ENCODE results near the gene PCED1A.

PCED1A gene, protein sequence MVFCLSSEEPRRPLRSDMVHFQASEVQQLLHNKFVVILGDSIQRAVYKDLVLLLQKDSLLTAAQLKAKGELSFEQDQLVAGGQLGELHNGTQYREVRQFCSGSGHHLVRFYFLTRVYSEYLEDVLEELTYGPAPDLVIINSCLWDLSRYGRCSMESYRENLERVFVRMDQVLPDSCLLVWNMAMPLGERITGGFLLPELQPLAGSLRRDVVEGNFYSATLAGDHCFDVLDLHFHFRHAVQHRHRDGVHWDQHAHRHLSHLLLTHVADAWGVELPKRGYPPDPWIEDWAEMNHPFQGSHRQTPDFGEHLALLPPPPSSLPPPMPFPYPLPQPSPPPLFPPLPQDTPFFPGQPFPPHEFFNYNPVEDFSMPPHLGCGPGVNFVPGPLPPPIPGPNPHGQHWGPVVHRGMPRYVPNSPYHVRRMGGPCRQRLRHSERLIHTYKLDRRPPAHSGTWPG

DNA sequence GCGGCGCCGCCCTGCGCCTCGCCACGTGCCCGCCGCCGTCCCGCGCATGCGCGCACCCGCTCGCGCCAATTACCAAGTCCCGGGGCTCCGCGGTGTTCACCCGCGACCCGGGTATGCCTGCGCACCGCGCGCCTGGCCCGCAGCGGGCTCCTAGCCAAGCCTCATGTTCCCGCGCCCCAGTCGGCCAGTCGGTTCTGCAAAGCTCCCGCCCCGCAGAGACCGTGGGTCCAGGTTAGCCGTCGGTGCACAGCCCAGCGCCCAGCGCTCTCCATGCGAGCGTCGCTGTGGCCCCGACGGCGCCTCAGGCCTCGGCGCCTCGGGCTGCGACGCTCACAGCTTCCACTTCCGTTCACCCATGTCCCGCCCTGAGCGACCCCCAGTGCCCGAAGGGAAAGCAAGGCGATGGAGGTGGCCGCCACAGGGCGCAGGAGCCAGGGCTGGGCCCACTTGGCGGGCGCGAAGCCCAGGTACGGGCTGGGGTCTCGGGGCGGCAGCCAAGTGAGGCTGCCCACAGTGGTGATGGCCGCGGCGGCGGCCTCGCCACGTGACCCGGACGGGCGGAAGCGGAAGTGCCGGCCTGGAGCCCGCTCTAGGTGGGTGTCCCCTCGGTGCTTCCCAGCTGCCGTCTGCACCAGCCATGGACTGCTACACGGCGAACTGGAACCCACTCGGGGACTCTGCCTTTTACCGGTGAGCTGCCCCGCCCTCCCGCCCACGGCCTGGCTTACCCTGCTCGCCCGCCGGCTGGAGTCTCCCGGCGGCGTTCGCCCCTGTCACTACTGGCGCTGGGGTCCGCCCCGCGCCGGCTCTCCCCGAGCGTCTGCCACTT is at the start of gene PCED1A, which contains the start of gene VPS16:
Gene PCED1A, minus strand, starts transcription at position 518 of the 829 bp plus-strand sequence. CDS start 743 bp downstream, outside the sequence.
Gene VPS16, plus strand, starts transcription at position 608 of the 829 bp plus-strand sequence. Its CDS starts 30 bp downstream, at position 638.
- FAIRE-seq, result no peak

GRCh38 chr20:2889797-2890196 is 49.3 kb upstream of the PCED1A start:
- FAIRE-seq, result no peak

GRCh38 chr20:2889209-2889608 is 48.8 kb upstream of the PCED1A start:
- no peak for FAIRE-seq

GRCh38 chr20:2888224-2888955 is 47.9 kb upstream of the PCED1A start:
- FAIRE-seq, result no peak

GRCh38 chr20:2887715-2888114 is 47.3 kb upstream of the PCED1A start:
- FAIRE-seq, result no peak

DNA sequence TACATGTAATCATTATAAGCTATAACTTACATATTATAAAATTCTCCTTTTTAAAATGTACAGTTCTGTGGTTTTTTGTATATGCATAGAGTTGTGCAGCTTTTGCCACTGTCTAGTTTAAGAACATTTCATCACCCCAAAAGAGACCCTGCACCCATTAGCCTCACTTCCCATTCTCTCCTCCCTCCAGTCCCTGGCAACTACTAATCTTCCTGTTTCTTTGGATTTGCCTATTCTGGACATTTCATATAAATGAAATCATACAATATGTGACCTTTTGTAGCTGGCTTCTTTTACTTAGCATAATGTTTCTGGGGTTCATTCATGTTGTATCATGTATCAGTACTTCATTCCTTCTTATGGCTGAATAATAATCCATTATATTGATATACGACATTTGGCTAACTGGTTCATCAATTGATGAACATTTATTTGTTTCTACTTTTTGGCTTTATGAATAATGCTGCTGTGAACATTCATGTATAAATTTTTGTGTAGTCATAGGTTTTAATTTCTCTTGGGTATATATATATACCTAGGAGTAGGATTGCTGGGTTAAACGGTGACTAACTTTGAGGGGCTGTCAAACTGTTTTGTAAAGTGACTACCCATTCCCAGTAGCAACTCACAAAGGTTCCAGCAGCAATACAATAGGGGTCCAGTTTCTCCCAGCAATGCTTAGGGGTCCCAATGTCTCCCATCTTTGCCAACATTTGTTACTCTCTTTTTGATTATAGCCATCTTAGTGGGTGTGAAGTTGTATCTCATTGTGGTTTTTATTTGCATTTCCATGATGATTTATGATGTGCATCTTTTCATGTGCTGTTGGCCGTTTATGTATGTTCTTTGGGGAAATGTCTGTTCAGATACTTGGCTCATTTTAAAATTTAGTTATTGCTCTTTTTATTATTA is 43.5 kb upstream of the PCED1A start:
- no peak for FAIRE-seq

- FAIRE-seq, result no peak
These were observed 40.2 kb upstream of the PCED1A start for GRCh38 chr20:2880650-2881049.

- no peak for FAIRE-seq
These were observed 38.7 kb upstream of the PCED1A start for GRCh38 chr20:2879146-2879545.

DNA sequence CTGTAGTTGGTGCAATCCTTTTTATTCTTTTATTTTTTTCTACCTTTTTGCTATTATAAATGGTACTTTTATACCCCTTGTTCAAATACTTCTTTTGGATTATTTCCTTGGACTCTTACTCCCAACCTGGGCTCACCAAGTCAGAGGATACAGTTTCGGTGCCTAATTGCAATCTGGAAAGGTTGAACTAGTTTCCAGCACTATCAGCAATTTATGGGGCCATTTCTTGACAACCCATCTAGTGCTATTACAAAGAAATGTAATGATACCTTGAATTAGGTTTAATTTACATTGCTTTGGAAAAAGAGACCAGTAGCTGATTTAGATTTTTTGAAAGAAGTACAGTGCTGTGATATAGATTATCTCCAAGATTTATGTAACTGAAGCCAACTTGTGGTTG is 38.1 kb upstream of the PCED1A start:
- no peak for FAIRE-seq

DNA sequence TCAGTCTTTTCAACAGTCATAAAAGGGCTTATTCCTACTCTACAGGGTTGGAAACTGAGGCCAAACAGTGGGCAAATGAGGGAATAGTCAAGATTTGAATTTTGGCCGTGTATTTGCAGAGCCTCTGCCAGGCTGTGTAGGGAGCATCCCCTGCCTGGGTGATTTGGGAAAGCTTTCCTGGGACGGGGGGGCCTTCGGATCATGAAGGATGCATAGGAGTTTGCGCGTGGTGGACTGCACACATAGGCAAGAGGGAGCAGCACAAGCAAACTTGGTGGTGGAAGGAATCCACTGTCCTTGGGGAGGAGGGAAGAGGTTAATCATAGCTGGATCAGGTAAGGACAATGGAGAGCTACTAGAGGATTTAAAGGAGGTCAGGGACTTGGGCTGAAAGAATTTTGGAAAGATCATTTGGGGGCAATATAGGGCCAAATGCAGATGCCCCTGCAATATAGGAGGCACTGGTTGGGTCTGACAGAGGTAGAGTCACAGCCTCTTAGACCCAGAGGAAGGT is 35.3 kb upstream of the PCED1A start:
- no peak for FAIRE-seq

- FAIRE-seq, result no peak
These were observed 34.0 kb upstream of the PCED1A start for GRCh38 chr20:2874456-2874855.

DNA sequence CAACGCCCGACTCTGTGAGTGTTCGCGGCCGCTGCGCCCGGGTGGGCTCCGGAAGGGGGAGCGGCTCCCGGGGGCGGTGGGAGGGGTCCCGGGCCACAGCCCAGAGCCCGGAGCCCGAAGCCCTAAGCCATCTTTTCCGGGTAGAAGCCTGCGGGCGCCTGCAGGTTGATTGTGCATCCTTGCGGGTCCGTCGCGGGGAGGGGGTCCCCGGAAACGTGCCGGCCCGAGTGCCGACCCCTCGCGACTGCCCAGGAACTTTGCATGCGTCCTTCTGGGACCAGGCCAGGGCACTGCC is 33.2 kb upstream of the PCED1A start:
- FAIRE-seq, result no peak

GRCh38 chr20:2873010-2873746 is 32.7 kb upstream of the PCED1A start, which contains the start of gene PTPRA:
Gene PTPRA, plus strand, starts transcription at chr20:2873481. Its CDS starts 90,797 bp downstream, at chr20:2964278.
- no peak for FAIRE-seq

DNA sequence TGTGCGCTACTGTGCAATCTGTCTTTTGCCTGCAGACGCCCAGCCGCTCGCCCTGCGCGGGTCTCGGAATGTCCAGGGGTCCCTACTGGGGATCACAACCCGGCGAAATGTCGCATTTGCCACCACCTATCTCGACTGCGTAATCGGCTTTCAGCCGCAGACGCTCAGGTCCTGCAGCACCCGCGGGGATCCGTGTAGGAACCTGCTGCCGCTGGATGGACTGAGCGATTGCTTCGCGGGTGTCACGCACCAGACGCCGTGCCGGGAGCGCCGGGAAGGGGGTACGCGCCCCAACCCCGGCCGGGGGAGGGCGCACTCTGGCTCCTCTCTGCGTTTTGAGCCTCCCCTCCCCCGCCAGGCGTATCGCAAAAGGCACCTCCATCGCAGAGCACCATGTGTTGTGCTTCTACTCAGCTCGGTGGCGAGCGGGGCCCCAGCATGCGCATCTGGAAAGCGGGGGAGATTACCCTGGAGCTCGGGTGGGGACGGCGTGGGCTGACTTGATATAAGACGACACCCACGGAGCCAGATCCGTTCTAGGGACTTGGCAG is 32.1 kb upstream of the PCED1A start:
- FAIRE-seq, result no peak

DNA sequence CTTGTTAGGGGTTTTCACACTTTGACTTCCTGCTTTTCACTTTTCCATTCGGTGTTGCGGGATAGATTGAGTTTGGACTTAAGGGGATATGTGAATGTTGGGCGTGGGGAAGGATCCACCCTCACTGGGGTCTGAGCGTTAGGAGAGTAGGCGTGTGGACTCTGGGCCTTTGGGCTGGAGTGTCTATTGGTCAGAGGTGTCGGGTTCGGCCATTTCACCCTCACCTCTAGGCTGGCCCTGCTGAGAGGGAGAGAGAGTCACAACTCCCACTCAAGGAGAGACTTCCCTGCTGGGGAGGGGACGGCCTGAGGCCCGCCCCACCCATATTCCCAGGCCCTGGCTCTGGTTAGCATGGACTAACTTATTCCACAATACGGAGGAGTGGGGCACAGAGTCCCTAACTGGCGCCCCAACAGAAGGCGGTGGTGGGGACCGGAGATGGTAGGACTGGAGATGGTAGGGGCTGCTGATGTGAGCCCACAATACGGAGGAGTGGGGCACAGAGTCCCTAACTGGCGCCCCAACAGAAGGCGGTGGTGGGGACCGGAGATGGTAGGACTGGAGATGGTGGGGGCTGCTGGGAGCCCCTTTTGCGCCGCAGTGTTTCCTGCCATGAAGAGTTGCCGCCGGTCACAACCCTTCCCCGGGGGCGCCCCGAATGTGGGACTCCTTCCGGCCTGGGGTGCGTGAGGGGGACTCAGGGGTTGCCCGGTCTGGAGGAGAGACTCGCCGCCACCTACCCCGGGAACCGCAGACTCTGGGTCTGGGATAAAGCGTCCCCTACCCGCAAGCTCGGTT is 31.4 kb upstream of the PCED1A start:
- FAIRE-seq, result no peak

DNA sequence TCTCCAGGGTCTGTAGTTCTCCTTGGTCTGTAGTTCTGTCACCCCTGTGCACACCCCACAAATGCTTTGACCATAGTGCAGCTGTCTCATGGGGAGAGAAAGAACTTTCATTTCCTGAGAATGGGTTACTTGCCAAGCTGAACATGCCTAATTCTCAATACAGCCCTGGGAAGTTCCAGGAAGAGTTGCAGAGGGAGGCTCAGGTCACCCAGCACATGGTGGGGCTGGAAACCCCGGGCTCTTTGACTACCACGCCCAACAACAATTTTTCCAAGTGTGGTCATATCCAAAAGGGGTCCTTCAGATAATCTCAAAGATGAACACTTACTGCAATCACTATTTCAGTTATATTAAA is 30.6 kb upstream of the PCED1A start:
- FAIRE-seq, result no peak

DNA sequence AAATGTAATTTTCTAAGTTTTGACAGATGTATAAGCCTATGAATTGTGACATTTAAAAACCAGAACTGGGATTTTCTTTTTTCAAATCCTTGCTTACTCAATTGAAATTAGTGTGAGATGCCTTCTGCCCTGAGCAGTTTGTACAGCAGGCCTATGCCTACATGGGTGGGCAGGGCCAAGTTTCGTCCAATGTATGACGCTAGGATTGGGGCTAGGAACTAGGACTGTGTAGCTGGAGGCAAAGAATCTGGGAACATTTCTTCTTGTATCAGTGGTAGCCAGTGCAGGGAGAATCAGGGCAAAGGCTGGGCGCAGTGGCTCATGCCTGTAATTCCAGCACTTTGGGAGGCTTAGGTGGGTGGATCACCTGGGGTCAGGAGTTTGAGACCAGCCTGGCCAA is 28.9 kb upstream of the PCED1A start:
- no peak for FAIRE-seq

DNA sequence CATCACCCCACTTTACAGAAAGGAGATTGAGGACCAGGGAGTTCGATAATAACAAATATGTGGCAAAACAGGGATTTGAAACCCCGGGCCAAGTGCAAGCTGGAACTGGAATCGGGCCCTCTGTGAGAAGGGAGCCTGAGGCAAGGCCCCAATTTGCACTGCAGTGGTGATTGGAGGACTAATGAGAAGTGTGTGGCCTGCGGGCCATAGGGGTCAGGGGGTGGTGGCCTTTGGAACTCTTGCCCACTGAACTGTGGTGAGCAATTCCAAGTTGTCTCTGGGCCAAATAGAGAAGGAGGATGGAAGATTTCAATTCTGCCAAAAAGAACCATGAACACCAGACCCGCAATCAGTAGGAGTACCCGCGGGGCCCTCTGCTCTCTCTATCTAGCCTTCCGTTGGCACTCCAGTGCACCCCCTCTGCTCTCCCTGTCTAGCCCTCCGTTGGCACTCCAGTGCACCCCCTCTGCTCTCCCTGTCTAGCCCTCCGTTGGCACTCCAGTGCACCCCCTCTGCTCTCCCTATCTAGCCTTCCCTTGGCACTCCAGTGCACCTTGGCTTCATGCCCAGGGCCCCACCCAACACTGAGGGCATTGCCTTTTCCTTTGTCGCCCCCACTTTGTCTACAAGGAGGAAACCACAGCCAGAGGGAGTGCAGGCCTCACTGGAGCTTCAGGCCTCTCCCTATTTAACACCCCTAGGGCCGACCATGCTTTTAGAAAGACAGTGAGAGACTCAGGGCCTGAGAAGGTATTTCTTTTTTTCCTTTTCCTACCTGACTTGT is 26.8 kb upstream of the PCED1A start:
- FAIRE-seq, result no peak

DNA sequence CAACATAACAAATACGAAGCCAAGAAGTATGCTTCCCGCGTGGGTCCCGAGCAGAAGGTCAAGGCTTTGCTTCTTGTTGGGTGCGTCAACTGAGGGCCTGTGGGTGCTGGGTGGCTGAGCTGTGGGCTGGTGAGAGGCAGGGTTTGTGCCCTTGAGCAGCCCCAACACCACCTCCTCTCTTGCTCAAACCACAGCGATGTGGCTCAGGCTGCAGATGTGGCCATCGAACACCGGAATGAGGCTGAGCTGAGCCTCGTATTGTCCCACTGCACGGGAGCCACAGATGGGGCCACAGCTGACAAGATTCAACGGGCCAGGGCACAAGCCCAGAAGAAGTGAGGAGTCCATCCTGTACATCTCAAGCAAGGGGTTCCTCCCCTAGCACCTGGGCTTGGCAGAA is 25.8 kb upstream of the PCED1A start:
- FAIRE-seq, result no peak
